ENCODE measurements around the gene C12orf57. TPM values are rescaled to one million over a fixed set of nuclear protein-coding genes. Genes with fewer than 3 reads are reported as not detected.

The C12orf57 gene
- total and polyA plus RNA-seq, 9 of the 15 experiments (the other 6 are each of a cell fraction or from before 2014, with no cell fraction given) = 26.7 to 191 (median 107) TPM

DNA sequence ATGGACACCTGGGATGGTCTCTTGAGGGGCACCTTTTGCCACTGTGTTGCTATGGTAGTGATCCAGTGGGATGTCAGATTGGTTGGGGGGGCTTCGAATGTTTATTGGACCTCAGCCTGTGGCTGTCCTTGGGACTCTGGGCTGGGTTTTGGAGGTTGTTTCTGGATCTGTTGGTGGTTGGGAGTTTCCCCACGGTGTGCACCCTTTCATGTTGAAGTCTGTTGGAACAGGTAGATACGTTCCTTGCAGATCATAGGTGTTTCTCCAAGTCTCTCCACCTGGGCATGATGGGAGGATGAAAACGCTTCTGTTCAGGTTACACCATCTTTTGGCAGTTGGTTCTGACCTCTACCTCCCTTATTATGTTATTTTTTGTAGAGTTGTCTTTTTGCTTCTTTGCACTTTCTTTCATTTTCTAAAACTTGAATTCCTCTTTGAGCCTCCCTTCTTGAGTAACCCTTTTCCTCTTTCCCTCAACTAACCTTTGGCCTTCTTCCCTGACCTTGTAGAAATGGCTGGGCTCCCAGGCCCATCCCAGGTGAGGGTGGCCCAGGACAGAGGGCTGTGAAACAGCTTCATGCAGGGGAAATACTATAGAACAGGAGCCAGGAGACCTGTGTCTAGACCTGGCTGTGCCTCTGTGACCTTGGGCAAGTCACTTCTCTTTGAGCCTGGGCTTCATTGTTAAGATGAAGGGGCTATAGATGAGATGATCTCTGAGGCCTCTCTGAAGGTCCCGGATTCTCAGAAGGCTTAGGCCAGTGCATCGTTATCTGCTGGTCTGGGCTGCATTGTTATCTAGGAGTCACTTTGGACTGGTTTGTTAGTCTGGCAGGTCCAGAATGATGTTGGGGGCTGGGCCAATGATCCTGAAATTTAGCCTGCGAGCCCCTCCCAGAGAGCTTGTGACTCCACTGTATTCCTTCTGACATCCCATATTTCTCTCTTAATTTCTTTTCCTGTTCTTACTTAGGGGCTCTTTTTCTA is 14.1 kb upstream of the C12orf57 start (continued):
- no peak for TF ChIP-seq NFATC3 (IDR thresholded peaks at IDR 0.05)
- TF ChIP-seq ZNF717 (CRISPR knock-in tag; IDR thresholded peaks at IDR 0.05) = no peak
- TF ChIP-seq HLTF (IDR thresholded peaks at IDR 0.05) = no peak
- TF ChIP-seq CREBBP (IDR thresholded peaks at IDR 0.05; ENCODE audit: low read depth, low read length) = no peak
- TF ChIP-seq, protein P1, sequence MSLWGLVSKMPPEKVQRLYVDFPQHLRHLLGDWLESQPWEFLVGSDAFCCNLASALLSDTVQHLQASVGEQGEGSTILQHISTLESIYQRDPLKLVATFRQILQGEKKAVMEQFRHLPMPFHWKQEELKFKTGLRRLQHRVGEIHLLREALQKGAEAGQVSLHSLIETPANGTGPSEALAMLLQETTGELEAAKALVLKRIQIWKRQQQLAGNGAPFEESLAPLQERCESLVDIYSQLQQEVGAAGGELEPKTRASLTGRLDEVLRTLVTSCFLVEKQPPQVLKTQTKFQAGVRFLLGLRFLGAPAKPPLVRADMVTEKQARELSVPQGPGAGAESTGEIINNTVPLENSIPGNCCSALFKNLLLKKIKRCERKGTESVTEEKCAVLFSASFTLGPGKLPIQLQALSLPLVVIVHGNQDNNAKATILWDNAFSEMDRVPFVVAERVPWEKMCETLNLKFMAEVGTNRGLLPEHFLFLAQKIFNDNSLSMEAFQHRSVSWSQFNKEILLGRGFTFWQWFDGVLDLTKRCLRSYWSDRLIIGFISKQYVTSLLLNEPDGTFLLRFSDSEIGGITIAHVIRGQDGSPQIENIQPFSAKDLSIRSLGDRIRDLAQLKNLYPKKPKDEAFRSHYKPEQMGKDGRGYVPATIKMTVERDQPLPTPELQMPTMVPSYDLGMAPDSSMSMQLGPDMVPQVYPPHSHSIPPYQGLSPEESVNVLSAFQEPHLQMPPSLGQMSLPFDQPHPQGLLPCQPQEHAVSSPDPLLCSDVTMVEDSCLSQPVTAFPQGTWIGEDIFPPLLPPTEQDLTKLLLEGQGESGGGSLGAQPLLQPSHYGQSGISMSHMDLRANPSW (CRISPR knock-in tag; IDR thresholded peaks at IDR 0.05) = no peak
- TF ChIP-seq CCNT2 (IDR thresholded peaks at IDR 0.05; ENCODE audit: borderline replicate concordance, extremely low read depth, insufficient read length, low read depth, low read length) = peak; percentile 33
- no peak for TF ChIP-seq ZNF76 (CRISPR knock-in tag; IDR thresholded peaks at IDR 0.05; ENCODE audit: borderline replicate concordance)
- TF ChIP-seq THRAP3 (IDR thresholded peaks at IDR 0.05; ENCODE audit: borderline replicate concordance) = no peak
- no peak for TF ChIP-seq MCM2 (IDR thresholded peaks at IDR 0.05; ENCODE audit: low read depth)
- no peak for TF ChIP-seq ADNP (tag; IDR thresholded peaks at IDR 0.05)
- TF ChIP-seq RBM34 (IDR thresholded peaks at IDR 0.05; ENCODE audit: borderline replicate concordance, insufficient read depth, low read length) = no peak
- no peak for TF ChIP-seq SMAD3 (CRISPR knock-in tag; conservative IDR thresholded peaks at IDR 0.05)
- TF ChIP-seq CREM (IDR thresholded peaks at IDR 0.05; ENCODE audit: low read depth) = 0 out of 2 replicates have a peak, but pooled peaks have one; percentile 14
- TF ChIP-seq ZNF398 (CRISPR knock-in tag; IDR thresholded peaks at IDR 0.05) = no peak
- peak; percentile 82 for TF ChIP-seq HMBOX1 (IDR thresholded peaks at IDR 0.05)
- no peak for TF ChIP-seq POLR2B (IDR thresholded peaks at IDR 0.05; ENCODE audit: low read depth, partially characterized antibody)
- TF ChIP-seq MECOM (CRISPR knock-in tag; IDR thresholded peaks at IDR 0.05) = no peak
- peak; percentile 37; the same call in 1 of the 2 replicates for TF ChIP-seq TCF3 (CRISPR knock-in tag; IDR thresholded peaks at IDR 0.05)
- TF ChIP-seq POU5F1 (IDR thresholded peaks at IDR 0.05; ENCODE audit: borderline replicate concordance, low read depth, low read length, partially characterized antibody) = no peak
- no peak for TF ChIP-seq RBM22 (IDR thresholded peaks at IDR 0.05; ENCODE audit: low read depth, low read length, poor library complexity, severe bottlenecking)
- no peak for TF ChIP-seq MYC (IDR thresholded peaks at IDR 0.05; ENCODE audit: low read depth, low read length)
- no peak for TF ChIP-seq MYC (CRISPR knock-in tag; IDR thresholded peaks at IDR 0.05; ENCODE audit: borderline replicate concordance, low read depth)
